HG02840 (cell line): ENCODE data around the gene PRR5L.

Source experiments
- ATAC-seq: cut with Tn5 transposase; IDR thresholded peaks from one replicate; pipeline ENCODE4 v1.9.1; 2021; ENCODE audit warnings: mild to moderate bottlenecking, moderate library complexity, moderate number of reproducible peaks; ENCODE audit not compliant: unreplicated experiment, low FRiP score

Gene PRR5L

DNA sequence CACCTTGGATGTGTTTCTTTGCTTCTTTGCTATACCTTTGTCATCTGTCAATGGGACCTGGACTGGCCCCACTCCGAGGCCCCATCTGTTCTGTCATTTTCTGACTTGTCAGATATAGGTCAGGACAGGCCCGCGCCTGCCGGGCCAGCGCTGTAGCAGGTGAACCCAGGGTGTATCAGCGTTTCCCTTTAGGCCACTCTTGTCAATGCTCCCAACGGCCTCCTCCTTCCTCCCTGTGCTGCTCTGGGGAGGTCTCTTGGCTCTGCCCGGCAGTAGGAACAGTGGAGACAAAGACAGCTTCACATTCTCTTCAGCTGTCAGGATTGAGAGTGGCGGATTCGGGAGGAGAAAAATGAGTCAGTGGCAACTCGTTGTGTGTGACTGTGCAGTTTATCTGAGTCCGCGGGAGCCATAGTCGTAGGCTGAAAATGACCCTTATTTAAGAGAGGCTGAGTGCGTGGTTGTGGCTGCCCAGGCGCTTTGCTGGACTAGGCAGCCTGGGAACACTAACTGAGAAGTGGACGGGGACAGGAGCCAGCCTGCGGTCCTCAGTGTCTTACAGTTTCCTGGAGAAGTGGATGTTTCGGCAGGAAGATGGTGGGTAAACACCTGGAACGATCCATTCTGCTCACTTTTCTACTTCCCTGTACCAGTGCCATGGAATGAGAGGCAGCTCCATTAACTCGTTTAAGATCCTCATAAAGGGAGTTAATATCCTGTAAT is 102.3 kb downstream of the PRR5L start:
- ATAC-seq: no peak

DNA sequence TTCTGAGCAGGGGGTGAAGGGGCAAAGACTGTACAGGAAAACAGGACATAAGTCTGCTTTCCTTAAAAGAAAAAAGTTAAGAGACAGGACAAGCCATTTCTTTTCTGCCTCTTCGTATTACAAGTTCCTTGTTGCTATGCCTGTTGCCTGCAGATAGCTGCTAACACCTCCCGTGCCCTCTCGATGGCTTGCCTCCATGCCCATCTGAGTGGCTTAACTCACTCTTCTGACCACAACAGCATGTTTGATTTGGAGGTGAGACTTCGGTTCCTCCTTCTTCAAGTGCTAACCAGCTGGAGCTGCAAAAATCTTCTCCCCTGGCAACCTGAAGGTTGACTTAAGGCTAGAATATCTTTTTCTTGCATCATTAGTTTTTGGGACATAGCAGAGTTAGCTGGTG is 103.1 kb downstream of the PRR5L start:
- ATAC-seq: no peak

DNA sequence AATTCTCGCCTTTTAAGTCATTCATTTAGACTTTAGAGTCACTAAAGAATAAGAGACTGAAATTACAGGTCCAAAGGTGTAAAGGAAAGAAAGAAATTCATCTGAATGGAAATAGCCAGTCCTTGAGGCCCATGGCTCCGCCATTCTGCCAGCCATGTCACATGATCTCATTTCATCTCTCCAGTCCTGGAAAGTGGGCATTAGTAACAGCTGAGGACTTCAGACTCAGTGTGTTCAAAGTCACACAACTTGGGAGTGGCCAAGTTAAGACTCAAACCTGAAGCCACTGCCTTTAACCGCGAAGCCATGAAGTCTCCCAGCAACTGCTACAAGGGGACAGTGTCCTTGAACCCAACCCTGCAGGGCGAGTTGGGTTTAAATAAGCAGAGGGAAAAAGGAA is 103.7 kb downstream of the PRR5L start:
- ATAC-seq: no peak

DNA sequence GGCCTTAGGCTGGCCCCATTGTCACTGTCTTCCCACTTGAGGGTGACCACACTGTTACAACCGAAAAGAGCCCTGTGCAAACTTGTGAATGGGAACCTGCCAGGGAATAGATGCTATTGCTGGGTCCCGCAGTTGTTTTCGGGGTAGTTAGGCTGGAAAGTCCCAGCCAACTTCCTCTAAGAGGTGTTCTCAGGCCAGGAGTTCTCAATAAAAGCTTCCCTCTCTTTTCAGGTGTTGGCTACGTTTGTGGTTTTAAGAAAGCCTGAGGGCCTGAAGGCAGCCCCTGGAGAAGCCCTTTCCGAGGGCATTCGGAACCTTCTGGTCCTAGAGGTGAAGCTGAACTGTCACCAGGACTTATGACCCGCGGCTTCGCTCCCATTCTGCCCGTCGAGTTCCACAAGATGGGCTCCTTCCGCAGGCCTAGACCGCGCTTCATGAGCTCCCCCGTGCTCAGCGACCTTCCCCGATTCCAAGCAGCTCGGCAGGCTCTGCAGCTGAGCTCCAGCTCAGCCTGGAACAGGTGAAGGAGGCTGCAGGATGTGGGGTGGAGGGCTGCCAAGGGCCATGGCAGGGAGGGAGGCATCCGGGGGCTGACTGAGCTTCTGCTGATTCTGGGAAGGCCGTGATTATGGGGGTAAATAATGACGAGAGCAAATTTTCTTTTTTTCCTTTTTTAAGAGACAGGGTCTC is 104.8 kb downstream of the PRR5L start:
- no peak for ATAC-seq

DNA sequence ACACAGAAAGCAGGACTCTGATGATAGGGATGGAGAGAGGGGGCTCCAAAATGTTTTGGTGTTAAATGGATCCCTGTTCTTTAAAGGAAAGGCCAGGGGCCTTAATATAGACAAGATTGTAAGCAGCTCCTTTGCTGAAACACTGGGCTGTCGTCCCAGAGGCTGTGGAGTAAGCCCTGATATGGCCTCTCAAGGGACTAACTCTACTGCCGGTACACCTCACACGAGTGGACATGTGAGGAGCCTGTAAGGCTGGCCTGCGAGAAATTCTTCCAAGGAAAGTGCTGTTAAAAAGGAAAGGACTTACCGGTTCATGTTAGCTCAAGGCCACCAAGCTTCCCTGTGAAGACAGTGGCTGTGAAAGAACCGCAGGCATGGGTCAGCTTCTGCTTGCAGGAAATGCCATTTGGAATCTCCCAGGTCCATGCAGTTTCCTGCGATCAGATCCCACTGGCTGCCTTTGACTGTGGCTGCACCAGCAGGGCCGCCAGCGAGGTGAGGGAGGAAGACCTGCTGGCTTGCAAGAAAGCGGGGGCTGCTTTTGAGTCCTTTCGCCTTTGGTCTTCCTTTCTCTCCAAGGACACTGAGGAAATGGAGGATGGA is 106.6 kb downstream of the PRR5L start:
- no peak for ATAC-seq

DNA sequence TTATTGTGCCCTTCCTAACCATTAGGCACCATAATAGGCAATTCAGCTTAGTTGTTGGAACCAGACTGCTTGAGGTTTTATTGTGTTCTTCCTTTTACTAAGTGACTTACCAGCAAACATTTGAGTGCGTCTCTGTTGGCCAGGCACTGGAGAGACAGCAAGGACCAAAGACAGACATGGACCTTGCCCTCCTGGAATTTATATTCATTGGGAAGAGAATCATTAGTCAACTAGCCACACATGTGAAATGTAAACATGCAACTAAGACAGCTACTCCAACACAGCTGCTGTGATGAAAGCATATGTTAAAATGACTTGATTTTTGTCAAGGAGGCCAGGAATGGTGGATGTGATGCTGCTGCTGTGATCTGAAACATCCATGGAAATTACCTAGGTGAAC is 107.6 kb downstream of the PRR5L start:
- no peak for ATAC-seq

DNA sequence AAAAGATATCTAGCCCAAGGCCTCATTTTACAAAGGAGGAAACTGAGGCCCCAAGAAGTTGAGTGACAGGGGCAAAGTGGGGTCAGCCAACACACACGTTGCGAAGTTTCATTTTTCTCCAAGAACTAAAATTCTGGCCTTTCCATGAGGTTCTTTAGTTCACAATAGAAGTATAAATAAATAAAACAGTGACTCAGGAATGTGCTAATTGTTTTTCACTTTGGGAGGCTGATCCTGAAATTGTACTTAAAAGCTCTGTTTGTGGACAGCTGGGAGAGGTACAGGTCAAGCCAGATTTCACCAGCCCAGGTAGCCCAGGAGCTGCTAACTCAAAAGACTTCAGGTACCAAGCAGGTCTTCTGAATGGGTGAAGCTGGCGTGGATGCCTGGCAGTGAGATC is 108.7 kb downstream of the PRR5L start:
- ATAC-seq: no peak

DNA sequence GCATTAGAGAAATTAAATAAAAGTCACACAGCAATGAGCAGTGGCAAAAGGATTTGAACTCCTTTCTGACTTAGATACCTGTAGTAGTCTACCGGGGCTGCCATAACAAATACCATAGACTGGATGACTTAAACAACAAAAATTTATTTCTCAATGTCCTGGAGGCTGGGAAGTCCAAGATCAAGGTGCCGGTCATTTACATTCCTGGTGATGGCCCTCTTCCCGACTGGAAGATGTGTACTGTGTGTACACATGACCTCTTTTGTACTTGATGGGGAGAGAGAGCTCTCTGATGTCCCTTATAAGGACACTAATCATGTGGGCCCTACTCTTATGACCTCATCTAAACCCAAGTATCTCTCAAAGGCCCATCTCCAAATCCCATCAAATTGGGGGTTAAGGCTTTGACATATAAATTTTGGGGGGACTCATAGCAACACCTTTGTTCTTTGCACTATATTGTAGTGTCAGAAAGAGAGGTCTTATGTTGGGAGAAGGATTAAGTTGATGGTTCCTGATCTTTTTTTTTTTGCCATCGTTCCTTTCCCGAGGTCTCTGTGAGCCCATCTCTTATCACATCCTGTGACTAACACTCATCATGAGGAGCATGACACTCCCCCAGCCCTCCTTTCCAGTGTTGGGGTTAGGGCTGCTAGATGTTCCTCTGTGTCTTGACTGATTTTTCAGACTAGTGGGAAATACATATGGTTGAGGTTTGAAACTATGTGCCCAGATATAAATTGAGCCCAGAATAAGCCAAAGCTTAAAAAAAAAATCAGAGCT is 109.7 kb downstream of the PRR5L start:
- no peak for ATAC-seq

DNA sequence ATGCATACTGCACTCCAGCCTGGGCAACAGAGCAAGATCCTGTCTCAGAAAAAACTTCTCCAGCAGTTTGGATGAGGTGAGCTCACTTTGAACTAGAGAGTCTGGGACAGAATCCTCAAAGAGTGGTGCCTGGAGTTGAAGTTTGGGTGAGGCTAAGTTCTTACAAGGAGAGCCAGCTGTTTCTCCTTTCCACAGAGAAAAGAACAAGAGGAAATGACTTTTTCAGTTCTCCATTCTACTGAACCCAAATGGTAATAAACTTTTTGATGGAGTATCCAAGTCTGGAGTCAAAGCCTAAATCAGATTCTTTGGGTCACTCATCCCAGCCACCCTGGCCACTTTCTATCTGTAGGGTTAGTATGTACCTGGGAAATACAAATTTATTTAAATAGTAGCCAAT is 111.3 kb downstream of the PRR5L start:
- ATAC-seq: no peak

DNA sequence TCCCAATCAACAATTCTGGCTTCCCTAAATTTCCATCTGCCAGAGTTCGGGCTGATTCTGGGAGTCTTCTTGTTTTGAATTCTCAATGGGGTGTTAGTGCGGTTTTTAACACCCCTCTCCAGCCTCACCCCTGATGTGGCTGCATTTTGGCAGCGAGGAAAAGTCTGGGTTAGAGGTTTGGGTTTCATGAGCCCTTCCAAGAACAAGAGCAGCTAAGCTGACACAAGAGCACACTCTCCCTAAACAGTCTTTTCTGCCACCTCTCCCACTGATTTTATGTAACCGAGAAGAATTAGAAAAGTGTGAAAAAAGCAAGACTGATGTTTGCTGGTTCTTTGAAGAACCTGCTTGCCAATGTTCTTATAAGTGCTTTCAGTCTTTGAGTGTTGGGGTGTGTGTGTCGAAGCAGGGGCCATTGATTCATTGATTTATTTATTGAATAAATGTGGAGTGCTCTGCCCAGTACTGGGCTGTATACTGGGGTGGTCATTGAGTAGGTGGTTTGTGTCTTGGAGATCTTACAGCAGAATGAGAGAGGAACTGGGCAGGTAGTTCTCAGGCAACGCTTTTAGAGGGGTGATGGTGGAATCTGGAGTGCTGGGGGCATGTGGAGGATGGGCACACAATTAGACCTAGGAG is 112.5 kb downstream of the PRR5L start:
- ATAC-seq: no peak

DNA sequence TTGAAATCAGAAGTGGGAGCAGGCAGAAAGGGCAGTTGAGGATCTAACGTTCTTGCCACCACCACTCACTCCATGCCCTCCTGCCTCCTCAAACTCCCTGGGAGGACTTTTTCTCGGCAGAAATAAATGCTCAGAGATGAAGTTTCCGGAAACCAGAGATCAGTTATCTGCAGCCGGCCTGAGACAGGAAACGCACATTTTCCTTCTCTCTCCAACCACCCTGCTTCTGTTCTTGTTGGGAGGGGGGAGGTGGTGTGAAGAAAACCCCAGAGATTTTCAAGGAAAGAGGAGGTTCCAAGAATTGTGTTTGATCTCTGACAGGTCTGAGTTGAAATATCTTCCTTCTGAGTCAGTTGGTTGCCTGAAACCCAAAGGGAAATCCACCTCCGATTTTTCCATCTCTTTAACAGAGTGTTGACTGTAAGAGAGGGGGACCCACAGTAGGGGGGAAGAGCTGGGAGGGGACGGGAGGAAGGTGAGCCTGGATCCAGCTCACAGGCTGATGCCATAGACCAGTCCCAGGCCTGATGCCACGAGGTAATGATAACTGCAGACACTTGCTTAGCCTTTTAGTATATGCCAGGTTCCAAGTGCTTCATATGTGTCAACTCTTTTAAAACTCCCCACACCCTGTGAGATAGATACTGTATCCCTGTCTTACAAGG is 113.2 kb downstream of the PRR5L start:
- no peak for ATAC-seq

DNA sequence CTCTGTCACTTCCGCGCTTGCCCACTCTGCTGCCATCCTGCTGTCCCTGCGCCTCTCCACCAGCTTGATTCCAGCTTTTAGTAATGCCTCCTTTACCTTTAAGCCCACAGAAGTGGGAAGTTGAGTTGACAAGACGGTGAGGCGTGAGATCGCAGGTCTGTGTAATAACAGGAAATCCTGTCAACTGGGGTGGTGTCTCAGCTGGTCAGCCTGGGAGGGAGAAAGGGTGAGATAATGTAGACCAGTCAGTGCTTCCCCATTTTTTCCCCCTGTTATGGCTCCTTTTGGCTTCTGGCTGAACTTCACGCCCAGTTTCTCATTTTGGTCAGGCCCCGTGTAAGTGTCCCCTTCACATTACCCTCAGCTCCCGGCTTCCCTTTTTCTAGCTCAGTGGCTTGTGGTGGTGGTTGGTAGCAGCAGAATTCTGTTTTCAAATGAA is 115.1 kb downstream of the PRR5L start:
- peak; percentile 67 for ATAC-seq

DNA sequence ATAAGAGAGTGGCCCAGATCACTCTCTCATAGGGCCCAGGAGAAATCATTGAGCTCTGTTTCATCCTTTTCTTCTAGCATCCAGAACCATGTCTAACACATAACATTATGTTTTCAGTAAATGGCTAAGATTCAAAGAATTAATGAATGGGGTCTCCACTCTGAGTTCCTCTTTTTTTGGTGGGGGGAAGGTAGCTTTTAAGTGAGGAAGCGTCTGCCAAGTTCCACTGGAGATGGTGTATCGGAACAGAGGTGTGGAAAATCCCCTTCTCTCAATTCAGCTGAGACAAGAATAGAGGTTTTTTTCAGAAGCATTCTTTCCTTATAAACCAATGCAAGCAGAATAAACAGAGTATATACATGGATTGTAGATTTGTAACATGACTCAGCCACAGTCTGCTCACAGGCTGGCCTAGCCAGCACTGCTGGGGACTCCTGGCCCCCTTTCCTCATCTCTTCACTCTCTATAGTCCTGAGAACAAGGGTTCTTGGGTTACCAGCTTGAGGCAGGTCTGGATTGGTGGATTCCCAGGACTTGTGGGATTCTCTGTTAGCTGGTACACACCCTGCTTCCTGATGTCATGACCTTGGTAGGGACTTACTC is 116.8 kb downstream of the PRR5L start:
- no peak for ATAC-seq

DNA sequence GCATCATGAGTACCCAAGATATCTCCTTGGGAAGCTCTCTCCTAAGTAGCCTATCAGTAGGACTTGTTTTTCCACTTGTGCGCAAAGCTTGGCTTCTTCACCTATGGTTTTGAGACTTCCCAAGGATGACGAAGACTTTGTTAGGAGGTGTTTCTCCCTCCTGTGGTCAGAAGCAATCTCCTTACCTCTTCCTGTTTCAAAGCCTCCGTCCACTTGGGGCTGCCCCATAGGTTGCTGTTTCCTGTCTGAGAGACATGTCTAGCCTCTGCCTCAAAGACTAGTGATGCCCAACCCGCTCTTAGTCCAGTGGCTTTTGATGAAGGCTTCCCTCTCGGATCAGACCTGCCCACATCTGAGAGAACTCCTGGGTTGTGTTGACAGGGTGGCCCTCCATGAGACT is 121.1 kb downstream of the PRR5L start:
- no peak for ATAC-seq

DNA sequence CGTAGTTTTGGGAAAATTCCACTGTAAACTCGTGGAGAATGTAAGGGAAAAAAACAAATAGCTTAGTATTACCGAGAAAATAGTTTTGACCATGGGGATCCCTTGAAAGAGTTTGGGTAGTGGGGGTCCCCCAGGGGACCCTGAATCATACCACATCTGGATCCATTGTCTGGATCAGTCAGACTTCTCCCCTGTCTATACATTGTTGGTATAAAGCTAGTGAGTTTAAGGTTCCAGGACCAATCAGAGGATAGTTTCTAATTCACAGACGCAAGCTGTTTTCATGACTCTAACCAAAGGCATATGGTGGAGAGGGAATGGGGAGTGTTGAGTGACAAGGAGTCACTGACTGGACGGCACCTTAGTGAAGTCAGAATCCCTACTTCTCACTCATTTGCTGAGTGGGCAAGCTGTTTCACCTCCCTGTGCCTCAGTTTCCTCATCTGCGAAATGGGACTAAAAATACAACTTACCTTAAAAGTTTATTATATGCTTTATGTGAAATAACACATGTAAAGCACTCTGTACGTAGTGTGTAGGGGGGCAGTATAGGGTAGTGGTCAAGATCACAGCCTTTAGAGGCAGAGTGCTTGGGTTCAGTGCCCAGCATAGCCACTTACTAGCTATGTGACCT is 123.8 kb downstream of the PRR5L start:
- no peak for ATAC-seq

DNA sequence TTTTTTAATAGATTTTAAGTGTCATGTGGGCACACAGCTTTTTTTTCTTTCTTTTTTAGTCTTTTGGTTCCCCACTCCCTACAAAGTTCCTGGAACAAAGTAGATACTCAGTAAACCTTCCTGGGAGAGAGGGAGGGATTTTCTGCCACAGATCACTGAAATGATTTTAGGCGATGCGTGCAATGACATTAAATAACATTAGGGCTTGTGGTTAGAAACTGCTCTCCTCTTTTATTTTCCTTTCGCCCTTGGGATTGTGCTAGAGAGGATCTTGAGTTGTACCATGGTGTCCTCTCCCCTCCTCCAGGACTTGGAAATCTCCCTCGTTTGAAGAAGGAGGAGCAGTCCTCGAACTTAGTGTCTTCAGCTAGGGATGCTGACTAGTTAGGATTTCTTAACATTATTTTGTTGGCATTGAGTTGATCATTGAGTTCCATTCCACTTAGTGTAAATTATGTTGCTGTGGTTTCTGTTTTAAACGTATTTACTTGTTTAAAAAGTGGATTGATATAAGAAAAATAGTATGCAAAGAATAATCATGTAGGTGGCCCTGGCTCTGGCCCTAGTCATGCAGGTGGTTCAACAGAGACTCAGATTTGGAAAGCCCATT is 125.6 kb downstream of the PRR5L start:
- ATAC-seq: no peak

DNA sequence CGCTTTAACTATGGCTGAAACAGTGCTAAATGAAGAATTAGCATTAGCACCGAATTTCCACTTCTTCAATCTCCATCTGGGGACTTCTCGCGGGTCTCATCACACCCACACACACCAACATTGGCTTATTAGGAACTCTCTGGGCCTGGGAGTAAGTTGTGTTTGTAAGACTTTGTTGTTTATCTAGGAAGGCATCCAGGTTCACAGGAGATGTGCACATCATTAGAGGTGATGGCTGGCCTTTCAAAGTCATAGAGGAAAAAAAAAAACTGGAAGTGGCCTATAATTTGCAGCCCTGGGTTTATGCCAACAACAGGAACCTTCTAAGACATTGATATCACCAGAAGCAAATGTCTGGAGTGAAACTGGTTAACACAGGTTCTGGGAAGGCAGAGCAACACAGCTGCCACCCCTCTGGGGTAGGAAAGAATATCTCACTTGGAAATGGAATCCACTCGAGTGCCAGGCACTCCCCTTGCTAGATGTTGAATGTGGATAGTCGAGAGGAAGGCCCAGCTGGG is 129.5 kb downstream of the PRR5L start:
- ATAC-seq: no peak

DNA sequence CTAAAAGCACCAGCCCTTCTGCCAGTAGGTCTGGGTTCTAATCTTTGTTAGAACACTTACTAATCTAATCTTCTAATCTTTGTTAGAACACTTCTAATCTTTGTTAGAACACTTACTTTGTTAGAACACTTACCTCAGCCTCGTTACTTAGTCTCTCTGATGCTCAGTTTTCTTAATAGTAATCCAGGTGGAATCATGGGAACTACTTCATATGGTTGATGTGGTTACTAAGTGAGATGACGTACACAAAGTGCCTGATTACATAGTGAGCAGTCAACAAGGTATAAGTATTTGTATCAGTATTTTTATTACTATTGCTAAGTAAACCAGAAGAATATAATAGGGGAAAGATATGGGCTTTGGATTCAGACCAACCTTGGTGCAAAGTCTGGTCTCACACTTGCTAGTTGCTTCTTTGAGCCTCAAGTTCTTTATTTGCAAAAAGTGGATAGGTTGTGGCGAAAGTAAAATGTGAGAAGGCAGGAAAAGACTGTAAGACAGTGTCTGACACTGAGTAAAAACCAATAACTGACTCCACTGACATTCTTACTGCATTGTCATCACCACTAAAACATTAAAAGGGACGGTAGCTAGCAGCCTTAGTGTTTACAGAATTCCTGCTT is 130.2 kb downstream of the PRR5L start:
- no peak for ATAC-seq
